Activated CD8-positive, alpha-beta memory T cell treated with anti-CD3 and anti-CD28 coated beads, Interleukin-2, amount 50 U/mL, for 24 hours (primary cell): ENCODE data around the gene ZNF747.
A peak's percentile ranks its signal among the peaks of the same experiment; 100 is the strongest.
"Not testable (repeated sequence)": the region's sequence is repeated elsewhere in the genome, so short reads cannot be mapped to it uniquely, and the experiment has no call there.

Experiments used
- DNase-seq: peaks from one replicate; pipeline ENCODE4 v3.0.0-alpha.2; 2020; ENCODE audit errors: extremely low read depth

ZNF747 gene

GRCh38 chr16:30533748-30534367 lies 800 bp downstream of the ZNF747 start:
- DNase-seq: no peak

GRCh38 chr16:30533146-30533522 lies 1.5 kb downstream of the ZNF747 start:
- no peak for DNase-seq

- no peak for DNase-seq
Observed at GRCh38 chr16:30532285-30533145, 2.1 kb downstream of the ZNF747 start.

- DNase-seq: no peak
Observed at GRCh38 chr16:30530163-30531037, 4.3 kb downstream of the ZNF747 start.

GRCh38 chr16:30528799-30529457 lies 5.7 kb downstream of the ZNF747 start:
- no peak for DNase-seq

- no peak for DNase-seq
Observed at GRCh38 chr16:30527635-30528178, 7.0 kb downstream of the ZNF747 start.

GRCh38 chr16:30526823-30527634 lies 7.6 kb downstream of the ZNF747 start:
- peak; percentile 86 for DNase-seq

GRCh38 chr16:30526137-30526822 lies 8.4 kb downstream of the ZNF747 start, which contains the start of gene ZNF768:
ZNF768 (minus strand) TSS chr16:30526566; CDS start chr16:30526413, 153 bp downstream.
- DNase-seq: no peak

GRCh38 chr16:30525844-30526136 lies 8.9 kb downstream of the ZNF747 start:
- no peak for DNase-seq

GRCh38 chr16:30524575-30525568 lies 9.8 kb downstream of the ZNF747 start:
- DNase-seq: no peak

- no peak for DNase-seq
Observed at GRCh38 chr16:30523768-30524574, 10.7 kb downstream of the ZNF747 start.

- not testable (repeated sequence) for DNase-seq
Observed at GRCh38 chr16:30522702-30523463, 11.8 kb downstream of the ZNF747 start.

- DNase-seq: no peak
Observed at GRCh38 chr16:30521873-30522641, 12.6 kb downstream of the ZNF747 start.

GRCh38 chr16:30521476-30521872 lies 13.2 kb downstream of the ZNF747 start:
- no peak for DNase-seq

- DNase-seq: no peak
Observed at GRCh38 chr16:30519120-30520049, 15.3 kb downstream of the ZNF747 start.
